Measurements from ENCODE around the gene LRRTM4.
A peak's percentile ranks its signal among the peaks of the same experiment; 100 is the strongest.

Gene LRRTM4

DNA sequence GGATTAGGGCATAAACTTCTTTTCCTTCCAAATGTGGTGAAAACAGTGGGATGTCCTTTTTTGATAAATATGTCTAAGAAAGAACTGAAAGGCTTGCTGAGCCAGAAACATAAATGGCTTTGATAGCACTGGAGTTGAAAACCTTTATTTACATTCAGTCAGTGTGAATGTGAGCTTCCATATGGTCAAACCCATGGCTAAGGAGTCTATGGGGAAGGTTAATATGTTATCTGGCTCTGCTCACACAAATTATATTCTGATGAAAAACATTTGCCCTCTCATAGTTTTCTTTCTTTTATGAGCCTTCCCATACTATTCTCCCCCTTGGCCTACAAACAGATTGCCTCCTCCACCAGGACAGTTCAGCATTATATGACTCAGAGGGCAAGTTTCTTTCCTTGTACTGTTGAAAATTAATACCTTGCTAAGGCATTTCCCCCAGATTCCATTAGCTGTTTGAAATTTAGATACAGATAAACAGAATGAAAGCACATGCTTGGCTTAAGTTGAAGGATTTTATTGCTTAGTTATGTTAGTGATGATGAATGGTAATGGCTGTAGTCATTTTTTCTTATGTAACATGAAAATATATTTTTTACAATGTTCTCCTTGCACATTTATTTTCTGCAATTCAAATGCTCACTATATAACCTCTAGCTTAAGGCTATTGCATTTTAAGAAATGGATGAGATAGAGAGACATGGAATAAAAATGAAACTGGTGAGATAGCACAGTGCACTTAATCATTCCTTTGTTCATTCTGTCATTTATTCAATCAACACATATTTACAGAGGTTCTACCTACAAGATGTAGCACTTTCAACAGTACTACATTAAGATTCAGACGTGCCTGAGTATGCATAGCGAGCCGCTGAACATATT, 544.1 kb downstream of the LRRTM4 start:
- no peak for DNase-seq

DNA sequence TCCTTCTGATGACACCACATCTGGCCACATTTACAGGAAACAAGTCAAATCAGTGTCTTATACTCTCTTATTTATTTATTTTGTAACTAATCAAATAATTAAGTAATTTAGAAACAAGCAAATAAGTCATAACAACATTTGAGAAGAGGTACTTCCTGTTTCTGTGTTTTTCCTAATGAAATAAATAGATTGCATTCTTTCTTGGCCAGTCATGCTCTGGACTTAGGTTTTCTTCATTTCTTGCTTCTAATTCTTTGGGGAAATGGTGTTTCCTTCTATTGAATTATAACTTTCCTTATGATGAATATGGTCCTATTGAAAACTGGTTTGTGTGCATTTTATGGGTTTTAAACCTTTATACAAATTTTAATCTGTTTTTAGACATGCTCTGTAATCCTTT, 546.4 kb downstream of the LRRTM4 start:
- no peak for DNase-seq

DNA sequence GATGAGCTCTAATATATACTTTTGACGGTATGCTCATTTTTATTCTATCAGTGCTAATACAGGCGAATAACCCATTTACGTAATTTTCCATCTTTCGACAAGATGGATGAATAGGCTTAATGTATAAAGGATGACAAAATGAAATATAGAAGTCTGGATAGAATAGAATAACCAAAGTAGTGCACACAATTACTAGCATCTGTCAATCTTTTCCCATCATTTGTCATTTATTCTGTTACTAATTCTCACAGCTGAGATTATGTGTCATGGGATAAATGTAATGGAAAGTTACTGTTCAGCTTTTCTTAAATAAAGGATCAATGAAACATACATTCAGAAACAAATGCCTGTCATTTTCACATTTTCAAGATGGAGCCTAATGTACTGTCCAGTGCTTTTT, 548.6 kb downstream of the LRRTM4 start:
- DNase-seq = no peak

DNA sequence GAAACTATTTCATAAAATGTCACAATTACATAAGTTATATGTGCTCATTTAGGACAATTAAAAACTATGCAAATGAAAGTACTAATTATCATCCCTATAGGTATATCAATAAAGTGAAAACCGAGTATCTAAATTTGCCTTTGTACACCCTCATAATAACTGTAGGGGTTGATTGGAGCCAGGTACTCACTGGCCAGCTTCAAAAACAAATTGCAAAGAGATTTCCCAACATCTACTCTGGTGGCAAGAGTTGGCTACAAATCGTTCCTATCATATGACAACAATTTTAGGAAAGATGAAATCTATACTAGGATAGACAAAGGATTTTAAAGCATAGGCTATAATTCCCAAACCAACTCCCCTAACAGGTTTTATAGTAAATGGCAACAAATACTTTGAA, 556.4 kb downstream of the LRRTM4 start:
- no peak for DNase-seq

DNA sequence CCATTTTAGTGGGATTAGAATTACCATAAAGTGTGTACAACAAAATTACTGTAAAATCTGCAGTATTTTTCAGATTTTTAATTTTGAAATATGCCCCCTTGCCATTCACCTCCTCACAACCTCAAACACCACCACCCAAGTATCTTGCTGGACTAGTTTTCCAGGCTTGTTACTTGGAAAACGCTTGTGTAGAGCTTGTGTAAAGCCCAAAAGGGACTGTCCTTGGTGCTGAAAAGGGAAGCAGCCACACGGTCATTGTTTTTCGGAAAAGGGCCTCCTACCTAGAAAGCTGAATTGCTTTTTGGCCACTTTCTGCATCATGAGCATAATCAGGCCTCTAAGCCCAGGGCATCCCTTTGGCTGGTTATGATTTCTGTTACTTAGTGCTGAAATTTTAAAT, 563.4 kb downstream of the LRRTM4 start:
- no peak for DNase-seq

DNA sequence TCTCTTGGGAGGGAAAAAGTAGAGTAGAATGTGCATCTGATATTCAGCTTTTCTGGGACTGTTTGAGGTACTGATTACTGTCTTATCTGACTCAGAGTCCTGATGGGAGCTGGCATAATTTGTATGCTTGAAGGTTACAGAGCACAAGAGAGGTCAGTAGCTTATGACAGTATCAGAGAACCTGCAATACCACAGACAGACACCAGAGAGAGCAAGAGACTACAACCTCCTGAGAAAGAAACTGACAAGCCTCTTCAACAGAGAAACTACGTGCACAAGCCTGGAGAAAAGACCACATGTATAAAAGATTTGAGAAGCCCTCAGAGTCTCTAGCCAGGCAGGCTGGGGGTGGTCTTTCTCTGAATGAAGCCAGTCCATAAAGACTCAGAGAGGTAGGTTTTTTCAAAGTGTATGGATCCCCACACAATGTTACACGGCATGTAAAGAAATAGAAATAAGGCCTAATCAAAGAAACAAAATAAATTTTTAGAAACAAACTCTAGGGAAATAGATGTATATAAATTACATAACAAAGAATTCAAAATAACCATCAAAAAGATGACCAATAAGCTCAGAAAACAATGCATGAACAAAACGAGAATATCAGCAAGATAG, 568.3 kb downstream of the LRRTM4 start:
- peak; percentile 19 for DNase-seq

DNA sequence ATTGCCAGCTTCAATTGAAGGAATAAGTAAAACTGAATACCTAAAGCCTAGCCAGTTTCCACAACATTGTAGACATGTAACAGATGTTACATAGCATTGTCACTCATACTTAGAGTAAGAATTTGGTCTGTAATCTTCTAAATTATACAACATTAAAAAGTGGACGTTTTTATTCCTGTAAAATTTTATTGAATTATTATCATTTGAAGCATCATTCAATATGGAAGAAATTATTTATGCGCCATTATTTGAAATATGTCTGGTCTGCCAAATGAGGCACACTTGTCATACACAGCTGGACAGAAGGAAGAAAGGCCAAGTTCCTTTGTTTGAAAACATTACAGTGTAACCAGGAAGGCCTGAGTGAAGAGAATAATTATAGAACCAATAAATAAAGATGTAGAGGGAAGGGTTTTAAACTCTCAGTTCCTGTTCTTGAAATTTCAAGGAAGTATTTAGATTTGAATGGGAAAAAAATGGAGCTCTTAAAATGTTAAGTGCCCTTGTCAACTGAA, 575.5 kb downstream of the LRRTM4 start:
- DNase-seq = no peak

DNA sequence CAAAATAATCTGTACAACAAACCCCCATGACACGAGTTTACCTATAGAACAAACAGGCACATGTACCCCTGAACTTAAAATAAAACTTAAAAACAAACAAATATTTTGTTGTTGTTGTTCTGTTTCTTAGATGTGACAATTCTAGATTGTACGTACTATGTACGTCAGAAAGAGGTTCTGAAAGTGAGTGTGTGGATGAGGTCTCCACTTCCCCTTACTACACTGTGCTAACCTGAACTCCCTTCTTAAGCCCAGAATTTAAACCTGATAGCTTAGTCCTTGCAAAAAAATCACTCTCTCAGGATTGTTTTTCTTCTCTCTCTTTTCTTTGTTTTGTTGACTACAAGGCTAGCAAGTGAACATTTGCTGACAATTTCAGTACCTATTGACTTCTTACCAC, 581.6 kb downstream of the LRRTM4 start:
- DNase-seq = no peak

DNA sequence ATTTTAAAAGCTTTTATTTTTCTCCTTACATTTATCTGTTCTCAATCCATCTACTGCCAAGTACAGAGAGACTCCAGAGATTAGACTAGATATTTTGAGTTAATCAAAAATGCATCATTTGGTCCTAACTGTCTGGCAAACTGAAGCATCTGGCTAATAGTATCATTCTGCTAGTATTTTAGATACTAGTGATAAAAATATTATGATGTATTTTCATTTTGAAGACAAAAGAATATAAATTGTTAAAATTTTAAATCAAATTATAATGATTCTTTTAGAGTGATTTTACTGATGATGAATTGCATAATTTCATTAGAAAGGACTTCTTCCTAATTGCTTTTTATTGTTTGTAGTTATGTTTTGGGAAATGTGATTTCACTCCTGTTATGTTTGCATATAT, 584.0 kb downstream of the LRRTM4 start:
- no peak for DNase-seq

DNA sequence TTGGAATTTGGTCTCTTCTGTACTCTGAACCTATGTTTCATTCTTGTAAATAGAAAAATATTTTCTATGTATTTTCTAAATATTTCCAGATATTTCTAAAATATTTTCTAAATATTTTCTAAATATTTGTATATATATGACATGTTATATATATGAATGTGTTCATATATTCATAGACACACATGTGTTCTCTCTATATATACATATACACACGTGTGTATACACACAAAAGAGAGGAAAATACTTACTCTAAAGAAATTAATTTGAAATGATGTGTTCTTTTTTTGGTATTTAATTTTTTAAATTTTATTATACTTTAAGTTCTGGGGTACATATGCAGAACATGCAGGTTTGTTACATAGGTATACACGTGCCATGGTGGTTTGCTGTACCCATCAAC, 589.6 kb downstream of the LRRTM4 start:
- DNase-seq = no peak

DNA sequence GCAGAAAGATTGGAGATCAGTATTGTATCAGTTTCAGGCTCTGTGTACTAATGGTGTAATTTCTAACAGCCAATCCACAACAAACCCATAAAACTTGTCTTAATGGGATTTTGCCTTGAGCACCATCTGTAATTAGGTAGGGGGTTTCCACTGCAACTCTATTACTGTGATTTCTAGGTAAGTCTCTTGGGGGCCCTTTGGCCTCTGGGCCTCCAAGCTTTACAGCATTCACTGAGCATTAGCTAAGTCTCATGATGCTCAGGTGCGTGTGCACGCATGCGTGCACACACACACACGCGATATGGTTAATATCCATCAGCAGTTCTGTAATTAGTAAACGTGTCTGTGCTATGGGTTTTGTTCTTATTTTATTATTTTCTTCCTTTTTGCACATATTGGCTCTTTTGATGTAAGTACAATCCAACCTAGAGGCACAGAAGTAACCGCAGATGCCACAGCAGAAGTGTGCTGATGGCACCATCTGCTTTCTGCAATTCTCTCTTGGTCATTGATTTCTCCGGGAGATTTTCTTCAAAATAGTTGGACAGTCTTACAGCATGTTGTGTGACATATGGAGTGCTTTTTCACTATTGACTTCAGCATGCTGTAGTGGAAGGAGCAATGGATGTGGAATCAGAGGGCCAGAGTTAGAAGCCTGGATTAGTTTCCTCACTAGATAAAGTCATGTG, 592.0 kb downstream of the LRRTM4 start:
- DNase-seq = no peak

DNA sequence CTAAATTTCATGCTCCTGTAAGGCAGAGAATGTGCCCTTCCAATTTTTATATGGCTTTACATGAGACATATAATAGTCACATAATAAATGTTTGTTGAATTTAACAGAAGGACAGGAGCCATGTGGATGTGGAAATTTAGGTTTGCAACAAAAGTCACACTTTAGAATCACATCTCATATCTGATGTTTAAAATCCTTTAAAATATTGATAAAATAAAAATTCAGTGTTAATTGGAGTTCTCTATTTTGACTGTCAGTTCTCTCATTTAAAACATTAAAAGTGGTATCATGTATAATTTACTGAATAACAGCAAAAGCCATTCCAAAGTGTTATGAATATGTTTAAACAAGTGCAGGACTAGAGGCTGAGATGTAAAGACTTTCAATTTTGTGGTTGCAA, 594.1 kb downstream of the LRRTM4 start:
- DNase-seq = no peak

DNA sequence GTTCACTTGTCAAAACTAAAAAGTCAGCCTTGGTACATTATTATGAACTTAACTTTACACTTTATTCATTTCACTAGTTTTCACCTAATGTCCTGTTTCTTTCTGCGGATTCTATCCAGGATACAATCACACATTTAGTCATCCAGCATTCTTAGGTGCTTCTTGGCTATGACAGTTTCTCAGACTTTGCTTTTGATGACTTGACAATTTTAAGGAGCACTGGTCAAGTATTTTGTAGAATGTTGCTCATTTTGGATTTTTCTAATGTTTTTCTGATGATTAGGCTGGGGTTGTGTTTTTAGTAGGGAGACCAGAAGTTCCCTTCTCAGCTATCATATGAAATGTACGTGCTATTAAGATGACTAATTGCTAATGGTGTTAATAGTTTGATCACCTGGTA, 601.2 kb downstream of the LRRTM4 start:
- DNase-seq = no peak

DNA sequence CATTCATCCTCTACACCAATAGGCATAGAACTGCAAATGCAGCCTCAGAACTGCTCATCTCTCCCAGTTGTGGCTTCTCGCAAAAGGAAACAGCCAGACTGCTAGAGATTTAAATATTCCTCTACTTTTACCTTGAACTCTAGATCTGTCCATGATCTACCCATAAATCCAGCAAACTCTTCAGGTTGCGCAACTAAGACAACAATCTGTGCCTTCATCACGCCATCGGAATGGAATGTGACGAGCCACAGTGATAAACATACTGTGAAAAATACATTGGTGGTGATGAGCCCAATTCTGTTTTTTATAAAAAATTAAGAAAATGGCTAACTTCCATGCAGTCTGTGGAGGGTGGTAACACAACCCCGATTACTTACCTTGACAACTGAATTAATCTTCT, 626.7 kb downstream of the LRRTM4 start:
- DNase-seq = no peak

DNA sequence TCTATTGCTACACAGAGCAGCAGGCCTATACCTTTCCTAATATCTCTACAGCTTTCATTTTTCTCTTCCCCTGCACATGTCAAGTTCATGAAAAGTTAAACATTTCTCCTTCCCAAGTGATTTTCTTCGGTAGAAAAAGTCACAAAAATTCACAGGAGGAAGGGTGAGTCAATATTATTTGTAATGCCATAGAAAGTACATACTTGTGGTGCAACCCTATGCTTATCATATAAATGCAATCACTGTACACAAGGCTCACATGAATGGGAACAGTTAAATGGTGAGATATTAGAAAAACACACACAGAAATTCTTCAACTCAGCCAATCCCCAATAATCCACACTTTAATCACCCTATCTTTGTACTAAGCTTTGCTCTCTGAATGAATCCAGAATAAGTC, 651.6 kb downstream of the LRRTM4 start:
- DNase-seq = no peak

DNA sequence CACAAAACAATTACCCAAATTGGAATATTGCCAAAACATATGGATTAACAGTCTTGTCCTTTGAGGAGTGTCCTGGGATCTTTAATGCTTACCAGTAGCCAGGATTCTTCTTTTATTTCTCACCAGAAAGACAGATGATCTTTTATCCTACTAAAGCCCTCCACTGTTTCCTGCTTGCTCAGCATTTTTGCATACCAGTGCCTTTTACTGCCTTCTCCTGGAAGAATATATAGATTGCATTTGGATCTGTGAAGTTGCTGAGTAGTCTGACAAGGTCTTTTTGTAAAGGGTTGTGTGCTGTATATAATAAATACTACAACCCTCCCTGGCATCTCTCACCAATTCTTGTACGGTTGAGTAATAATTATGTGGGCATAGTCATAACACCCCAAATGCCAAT, 652.2 kb downstream of the LRRTM4 start:
- DNase-seq = no peak

DNA sequence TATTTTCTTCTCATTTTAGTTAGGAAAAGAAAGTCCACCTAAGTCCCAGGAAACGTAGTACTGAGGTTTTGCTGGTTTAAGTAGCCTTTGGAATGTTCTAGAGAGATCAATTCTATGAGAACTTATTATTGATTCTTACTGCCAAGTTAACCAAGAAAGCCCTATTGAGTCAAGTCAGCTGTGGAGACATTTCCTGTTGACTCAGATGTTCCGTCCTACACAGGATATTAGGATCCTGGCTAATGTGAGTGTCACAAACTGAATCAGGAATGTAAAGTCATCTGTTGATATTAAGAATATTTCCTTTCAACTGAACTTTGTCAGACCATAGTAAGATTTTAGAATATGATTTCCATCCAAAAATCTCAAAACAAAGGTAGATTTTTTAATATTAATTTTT, 654.3 kb downstream of the LRRTM4 start:
- DNase-seq = no peak

DNA sequence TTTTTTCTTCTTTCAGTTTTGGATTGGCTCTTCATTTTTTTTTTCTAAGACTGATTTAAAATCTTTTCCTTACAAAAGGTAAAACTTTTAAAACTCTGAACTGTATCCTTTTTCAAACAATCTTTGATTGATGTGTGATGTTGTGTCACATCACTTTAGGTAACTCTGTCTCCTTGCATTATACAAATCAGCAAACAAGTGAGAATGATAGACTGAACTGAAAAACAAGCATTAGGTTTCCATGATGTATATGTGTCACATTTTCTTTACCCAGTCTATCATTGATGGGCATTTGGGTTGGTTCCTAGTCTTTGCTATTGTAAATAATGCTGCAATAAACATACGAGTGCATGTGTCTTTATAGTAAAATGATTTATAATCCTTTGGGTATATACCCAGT, 655.7 kb downstream of the LRRTM4 start:
- DNase-seq = no peak

DNA sequence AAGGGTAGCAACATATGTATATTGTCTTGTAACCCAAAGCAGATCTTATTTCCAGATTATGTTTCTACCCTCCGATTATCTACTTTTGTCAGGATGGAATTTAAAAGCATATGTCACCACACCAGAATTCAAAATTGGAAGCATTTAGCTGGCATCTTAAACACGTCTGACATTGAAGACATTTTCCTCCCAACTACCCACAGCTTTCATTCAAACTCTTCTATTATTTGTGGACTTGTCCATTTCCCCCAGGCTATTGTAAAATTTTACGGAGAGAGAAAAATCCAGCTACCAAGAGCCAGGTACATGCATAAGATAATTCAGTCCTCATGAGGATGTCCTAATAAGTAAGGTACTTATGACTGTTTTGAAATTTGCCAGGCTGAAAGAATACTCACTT, 659.3 kb downstream of the LRRTM4 start:
- no peak for DNase-seq

DNA sequence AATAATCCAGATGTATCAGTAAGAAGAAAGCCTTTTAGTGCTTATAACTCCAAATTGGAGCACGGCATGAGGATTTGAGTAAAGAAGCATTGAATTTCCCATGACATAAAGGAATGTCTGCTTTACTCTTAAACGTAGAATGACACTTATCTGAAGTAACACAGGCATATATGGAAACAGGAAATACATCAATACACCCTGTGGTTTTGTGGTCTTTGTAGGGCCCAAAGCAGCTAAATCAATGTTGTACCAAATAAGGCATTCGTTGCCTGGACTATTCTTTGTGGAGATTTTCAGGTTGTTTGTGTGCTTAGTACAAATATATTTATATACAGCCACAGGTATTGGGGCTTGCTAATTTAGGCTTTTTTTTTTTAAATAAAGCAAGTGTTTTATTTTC, 660.5 kb downstream of the LRRTM4 start:
- DNase-seq = no peak

DNA sequence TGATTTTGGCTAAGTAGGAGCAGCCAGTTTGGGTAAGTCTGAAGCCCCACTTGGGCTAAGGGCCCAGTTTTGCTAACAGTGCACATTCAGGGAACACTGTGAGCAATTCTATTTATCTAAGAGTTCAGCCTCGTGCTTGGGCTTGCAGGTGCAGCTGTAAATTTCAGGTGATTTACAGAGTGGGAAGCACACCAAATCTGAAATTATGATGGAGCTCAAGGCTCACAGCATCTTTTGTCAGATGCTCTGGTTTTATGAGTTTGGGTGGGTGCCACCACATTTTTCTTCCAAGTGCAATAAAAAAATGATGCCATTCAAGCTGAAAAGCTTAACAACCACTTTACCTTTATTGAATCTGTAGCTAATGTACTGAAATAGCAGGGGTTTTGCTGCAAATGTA, 671.2 kb downstream of the LRRTM4 start:
- DNase-seq = no peak

DNA sequence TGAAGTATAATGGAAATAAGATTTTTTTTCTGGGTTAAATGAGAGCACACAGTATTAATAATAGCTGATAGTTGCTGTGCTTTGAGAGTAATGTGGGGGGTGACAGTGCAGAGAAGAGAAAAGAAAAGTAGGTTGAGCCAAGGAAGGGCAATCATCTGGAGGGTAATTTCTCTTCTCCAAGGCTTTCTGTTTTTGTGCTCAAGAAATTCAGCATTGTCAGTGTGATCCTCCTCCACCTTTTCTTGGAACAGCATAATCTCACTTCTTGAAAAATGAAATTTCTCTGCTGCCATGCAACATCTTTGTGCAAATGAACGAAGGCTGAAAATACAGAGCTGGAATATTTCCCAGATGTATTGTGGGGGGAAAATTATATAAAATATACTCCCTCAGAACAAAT, 673.1 kb downstream of the LRRTM4 start:
- no peak for DNase-seq

DNA sequence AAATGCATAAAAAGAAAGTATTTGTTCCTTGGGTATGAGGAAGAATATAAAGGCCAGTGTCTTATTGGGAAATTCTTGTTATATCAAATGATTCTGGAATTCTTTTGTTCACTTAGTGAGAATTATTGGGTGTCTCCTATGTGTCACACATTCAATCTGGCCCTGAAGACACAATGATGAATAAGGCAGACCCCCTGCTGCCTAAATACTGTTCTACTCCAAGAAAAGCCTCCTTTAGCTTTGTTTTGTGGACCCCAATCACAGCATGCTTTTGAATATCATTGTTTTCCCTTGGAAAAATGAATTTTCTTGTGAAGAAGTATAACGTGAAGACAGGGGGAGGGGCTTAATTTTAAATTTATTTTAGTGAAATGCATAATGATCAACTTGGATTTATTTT, 682.4 kb downstream of the LRRTM4 start:
- DNase-seq = no peak

Measured in inflammatory macrophage treated with lipopolysaccharide for 4 hours (primary cell).